ENCODE measurements around the gene KRTAP5-3. TPM values are rescaled to one million over a fixed set of nuclear protein-coding genes. Genes with fewer than 3 reads are reported as not detected.
"Not testable (repeated sequence)": the region's sequence is repeated elsewhere in the genome, so short reads cannot be mapped to it uniquely, and the experiment has no call there.

KRTAP5-3 gene, protein sequence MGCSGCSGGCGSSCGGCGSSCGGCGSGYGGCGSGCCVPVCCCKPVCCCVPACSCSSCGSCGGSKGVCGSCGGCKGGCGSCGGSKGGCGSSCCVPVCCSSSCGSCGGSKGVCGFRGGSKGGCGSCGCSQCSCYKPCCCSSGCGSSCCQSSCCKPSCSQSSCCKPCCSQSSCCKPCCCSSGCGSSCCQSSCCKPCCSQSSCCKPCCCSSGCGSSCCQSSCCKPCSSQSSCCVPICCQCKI
- not detected for polyA plus RNA-seq (ENCODE audit: insufficient read depth in 1 of 5, insufficient read length in 5 of 5, low replicate concordance in 1 of 5)
- long read RNA-seq, donor 1 = 0 reads
- long read RNA-seq, donor 2 = 0 reads
- long read RNA-seq, donor 3 = 0 reads
- long read RNA-seq, donor 4 = 0 reads
- long read RNA-seq, donor 5 = 0 reads
- long read RNA-seq, donor 6 = 0 reads
- long read RNA-seq, donor 7 = 0 reads
- long read RNA-seq, donor 8 = 0 reads

DNA sequence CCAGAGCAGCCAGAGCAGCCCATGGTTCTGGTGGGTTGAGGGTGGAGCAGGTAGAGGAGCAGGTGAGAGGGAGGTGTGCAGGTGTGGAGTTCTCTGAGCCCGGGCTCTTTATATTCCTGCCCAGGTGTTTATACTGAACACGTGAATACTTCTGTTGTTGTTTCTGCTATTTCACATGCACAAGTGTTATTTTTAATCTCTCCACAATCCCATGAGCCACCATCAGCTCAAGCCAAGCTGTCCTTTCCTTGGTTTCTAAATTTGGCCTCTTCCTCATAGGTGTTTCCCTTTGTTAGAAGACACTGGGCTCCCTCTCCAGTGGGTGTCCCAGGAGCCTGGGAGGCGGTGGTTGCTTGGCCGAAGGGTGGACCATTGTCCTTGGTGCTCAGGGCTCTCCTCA lies at the start of gene KRTAP5-3:
KRTAP5-3 (minus strand) TSS at position 101 of the 400 bp plus-strand sequence; CDS start at position 23, 78 bp downstream.
- no peak for DNase-seq

DNA sequence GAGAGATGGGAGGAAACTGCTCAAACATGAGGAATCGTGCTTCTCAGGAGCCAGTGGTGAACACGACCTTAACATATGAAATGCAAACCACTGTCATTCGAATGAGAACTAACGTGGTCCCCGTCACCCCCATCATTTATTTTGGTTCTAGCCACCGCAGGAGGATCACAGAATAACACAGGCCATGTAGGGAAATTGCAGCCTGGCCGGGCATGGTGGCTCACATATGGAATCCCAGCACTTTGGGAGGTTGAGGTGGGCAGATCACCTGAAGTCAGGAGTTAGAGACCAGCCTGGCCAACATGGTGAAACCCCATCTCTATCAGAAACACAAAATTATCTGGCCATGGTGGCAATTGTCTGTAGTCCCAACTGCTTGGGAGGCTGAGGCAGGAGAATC lies 48.4 kb upstream of the KRTAP5-3 start:
- no peak for DNase-seq

DNA sequence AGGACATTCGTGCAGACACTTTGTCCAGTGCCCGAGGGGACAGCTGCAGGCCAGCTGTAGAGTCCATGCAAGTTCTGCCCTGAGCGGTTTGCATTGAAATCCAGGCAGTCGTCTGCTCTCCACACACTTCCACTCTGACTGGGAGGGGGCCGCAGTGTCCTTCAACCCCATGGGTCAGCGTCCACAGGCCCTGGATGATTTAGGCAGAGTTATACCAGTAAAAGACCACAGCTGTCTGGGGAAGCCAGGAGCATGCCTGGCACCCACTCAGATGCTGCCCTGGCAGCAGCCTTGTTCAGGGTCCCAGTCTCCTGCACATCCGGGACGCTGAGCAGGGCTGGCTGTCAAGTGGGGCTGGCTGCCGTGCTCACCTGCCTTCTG lies 47.8 kb upstream of the KRTAP5-3 start:
- DNase-seq = no peak

DNA sequence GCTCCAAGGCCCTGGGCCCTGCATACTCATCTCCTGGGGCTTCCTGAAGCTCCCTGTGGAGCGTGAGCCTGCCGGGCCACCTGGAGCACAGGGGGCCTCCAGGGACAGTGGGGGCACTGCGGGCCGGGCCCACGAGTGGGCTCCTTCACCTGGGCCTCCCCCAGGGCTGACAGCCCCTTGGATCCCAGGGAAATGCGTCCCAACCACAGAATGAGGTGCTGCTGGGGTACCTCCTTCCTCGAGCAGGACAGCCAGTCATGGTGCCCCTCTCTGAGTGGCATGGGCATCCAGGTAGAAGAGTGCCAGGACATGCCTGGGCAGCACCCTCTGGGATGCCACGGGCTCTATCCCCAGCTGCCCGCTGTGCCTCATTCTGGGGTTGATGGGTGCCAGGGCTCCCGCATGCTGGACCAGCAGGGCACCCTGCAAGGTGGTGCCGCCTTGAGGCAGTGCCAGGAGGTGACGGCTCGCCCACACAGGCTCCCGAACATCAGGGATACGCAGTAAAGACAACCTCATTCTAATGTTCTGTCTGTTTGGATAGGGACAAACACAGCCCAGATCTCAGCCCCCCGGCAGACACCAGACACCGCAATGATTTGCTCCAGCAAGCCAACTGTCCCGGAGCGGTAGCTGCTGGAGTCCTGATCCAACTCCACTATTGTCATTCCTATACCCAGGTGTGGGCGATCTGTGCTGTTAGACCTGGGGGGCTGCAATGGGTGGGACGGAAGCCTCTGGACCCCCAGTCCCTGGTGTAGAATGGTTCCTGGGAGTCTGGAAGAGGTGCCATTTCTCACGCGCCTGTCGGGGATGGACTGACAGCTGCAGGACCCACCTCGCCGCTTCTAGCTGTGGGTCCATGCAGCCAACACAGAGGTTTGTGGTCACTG lies 47.2 kb upstream of the KRTAP5-3 start:
- no peak for DNase-seq

DNA sequence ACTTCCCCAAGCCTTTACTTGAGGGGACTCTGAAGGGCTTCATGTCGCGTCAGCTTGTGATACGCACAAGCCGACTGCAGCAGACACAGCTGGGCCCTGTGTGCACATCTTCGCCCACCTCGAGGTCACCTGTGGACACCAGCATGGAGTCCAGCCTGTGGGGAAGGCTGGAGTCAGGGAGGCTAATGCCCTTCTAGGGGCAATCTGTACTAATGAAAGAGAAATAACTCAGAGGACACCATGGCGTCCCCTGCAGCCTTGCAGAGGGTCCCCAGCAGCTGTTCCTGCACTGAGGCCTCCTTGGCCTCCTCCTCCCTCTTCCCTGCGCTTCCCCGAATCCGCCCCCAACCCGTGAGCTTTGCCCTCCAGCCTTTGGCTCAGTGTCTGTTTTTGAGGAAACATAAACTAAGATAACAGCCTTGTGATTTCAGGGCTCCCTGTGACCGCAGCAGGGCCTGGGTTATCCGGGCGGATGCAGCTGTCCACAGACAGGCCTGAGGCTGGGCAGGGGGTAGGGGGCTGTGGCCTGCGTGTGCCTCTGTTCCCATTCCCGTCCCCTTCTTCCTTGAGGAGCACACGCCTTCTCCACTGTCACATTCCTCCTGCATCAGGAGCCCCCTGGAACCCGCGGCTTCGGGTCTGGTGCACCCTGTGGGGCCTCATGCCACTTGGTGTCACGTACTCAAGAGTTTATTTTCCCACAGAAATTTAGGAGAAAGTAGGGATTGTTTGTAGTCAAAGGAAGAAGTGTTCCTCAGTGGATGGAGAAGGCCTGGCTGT lies 46.3 kb upstream of the KRTAP5-3 start:
- no peak for DNase-seq

DNA sequence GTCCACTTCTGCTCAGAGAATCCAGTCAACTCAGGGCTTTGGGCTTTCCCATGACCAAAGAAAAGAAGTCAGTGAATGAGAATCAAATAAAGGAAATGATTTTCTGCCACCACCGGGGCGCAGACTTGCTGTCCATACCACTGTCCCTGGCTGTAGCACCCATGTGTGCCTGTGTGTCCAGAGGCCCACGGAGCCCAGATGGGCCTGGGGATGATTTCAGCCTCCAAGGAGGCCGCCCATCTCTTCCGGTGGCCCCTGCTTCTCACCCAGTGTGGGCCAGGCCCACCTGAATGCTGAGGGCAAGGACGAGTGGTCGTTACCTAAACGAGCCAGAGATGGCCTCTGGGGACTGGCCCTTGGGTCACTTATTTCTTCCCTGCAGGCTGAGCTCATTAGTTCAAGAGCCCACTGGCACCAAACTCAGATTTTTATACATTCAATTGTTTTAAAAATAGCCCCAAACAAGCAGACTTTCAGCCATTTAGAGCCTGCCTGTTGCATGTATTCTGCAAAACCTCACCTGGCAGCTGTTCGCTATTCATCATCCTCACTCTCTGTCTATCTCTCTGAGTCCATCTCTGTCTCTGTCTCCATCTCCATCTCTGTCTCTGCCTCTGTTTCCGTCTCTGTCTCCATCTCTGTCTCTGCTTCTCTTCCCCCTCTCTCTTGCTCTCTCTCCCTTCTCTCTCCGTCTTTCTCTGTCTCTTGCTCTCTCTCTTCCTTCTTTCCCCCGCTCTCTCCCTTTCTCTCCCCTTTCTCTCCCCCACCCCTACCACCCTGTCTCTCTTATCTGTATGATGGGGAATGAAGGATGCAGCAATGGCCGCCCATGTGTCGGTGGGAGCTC lies 45.5 kb upstream of the KRTAP5-3 start:
- no peak for DNase-seq

DNA sequence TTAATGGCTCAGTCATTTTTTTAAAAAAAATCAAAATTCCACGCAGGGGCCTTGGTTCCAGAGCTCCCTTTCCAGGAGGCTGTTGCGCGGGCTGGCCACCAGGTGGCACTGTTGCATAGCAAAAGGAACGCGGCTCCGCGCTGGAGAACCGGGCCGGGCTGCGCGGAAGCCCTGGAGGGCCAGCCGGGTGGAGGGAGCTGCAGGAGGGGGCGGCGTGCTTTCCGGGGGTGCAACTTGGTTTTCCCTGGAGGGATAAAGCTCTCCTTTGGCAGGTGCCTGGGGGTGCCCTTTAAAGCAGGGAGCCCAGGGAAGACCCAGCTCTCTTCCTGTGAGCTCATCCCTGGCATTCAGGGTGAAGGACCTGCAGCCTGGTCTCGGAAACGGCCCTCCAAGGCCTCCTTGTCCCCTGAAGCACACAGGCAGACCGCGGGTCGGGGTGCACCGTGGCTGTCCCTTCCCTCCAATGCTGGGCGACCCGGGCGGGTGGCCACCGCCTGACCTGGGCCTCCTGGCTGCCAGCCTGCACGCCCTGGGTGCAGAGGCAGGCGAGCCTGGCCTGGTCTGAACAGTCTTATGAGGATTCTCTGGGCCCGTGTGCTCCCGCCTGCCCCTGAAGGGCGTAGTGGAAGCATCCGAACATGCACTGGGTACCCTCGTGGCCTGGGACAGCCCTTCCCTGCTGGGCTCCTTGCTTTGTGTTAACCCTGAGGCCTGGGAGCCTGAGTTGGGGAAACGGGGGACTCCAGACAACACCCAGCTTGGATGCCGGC lies 44.7 kb upstream of the KRTAP5-3 start:
- peak; percentile 51 to 66 for DNase-seq

DNA sequence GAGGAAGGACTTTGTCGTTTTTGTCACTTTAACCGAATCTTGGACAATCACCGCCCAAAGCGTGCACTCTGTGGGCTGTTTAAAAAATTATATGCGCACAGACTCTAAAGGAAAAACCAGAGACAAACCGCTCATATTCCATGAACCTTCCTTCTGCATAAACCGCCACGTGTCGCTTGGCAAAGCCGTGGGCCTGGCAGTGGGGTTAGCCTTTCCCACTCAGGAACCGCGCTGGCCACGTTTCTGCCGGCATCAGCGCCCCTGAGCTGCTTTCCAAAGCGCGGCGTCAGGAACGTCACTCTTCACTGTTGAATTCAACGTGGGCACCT lies 44.1 kb upstream of the KRTAP5-3 start:
- no peak for DNase-seq

DNA sequence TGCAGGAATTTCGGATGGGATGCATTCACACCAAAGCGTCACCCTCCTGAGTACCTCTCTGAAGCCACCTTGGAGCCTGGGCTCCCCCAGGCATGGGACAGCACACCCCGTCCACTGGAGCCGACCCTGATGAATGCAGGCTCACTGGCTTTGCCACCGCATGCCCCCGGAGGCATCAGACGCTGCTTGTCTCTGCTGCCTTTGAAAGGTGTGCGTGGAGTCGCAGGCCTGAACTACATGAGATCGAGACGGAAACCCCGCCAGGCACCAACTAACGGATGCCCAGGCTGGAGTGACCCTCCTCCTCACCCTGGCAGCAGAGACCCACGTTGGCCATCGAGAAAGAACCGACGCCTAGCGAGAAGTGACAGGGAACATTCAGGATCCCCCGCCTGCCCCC lies 43.8 kb upstream of the KRTAP5-3 start:
- DNase-seq = no peak

DNA sequence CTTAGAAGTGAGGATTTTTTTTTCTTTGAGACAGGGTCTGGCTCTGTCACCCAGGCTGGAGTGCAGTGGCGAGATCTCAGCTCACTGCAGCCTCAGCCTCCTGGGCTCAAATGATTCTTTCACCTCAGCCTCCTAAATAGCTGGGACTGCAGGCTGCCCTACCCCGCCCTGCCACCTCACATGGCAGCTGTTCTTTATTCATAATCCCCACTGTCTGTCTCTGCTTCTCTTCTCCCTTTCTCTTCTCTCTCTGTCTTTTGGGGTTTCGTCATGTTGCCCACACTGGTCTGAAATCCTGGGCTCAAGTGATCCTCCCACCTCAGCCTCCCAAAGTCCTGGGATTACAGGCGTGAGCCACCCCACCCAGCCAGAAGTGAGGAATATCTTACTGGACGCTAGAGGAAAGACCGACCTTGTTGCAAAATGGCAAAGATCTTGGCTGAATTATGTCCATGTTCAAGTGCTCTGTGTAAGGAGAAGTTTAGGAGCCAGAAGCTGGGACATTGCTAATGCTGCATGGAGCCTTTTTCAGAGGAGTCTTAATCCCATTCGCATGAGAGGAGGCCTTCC lies 43.2 kb upstream of the KRTAP5-3 start:
- DNase-seq = no peak

DNA sequence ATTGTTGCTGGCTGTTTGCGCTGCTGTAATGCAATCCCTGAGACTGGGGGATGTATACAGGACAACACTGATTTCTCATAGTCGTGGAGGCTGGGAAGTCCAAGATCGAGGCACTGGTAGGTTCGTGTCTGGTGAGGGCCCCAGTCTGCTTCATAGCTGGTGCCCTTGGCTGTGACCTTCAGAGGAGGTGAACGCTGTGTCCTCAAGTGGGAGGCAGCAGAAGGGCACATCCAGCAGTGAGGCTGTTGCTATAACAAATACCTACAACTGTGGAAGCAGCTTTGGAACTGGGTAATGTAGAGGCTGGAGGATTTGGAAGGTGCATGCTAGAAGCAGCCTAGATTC lies 42.6 kb upstream of the KRTAP5-3 start:
- DNase-seq = no peak

DNA sequence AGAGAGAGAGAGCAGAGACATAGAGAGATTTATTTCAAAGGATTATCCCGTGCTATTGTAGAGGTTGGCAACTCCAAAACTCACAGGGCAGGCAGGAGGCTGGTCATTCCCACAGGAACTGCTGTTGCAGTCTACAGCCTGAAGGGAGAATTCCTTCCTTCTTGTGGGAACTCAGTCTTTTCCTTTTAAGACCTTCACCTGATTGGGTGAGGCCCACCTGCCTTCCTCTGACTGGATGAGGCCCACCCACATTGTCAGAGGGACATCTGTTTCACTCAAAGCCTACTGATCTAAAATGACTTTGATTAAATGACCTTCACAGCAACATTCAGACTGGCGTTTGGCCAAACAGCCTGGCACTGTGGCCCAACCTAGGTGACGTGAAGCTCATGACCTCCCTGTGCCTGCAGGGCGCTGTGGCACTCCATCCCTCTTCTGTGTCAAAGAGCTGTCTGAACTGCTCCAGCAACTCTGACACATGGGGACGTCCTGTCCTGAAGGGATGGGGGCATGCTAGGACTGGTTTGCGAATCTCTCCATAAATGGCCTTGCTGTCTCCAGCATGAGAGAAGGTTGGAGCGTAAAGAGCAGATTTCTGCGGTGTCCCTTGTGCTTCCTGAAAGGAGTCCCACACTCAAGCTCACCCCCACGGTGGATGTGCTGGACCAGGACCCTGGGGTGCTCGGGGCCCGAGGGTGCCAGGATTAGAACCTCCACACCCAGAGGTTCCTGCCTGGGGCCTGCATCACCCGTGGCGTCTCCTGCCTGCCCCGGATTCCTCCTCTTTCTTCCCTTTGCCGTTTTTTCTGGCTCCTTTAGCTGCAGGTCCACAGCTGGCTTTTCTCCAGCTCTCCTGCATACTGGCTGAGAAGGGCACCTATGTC lies 42.0 kb upstream of the KRTAP5-3 start:
- DNase-seq = no peak

DNA sequence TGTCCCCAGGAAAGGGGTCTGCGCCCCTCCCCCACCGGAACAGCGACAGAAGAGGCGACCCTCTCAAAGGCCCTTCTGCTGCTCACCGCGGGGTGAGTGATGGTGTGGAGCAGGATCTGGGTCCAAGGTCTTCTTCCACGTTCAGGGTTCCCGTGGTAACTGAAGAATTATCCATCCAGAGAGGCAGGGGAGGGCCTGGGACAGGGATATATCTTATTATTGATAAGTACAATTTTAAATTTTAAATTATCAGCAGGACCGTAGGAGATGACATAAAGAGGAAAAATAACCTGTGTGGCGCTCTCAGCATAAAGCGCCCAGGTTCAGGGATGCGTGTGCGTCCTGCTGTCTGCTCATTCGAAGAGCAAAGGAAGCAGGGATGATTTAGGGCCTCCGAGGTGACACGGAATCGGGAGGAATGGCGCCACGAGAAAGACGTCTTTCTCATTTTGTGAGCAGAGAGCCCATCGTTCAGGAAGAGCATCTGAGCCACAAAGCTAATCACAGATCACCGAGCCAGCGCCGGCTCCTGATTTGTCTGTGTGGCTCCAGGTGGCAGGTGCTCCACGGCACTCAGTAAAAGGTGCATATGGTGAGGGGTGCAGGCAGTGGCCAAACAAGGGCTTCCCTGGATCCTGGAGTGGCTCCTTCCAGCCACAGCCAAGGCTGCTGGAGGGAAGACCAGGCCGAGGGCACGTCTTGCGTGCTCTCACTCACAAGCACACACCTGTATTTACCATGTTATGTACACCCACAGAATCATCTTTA lies 40.6 kb upstream of the KRTAP5-3 start:
- no peak for DNase-seq

DNA sequence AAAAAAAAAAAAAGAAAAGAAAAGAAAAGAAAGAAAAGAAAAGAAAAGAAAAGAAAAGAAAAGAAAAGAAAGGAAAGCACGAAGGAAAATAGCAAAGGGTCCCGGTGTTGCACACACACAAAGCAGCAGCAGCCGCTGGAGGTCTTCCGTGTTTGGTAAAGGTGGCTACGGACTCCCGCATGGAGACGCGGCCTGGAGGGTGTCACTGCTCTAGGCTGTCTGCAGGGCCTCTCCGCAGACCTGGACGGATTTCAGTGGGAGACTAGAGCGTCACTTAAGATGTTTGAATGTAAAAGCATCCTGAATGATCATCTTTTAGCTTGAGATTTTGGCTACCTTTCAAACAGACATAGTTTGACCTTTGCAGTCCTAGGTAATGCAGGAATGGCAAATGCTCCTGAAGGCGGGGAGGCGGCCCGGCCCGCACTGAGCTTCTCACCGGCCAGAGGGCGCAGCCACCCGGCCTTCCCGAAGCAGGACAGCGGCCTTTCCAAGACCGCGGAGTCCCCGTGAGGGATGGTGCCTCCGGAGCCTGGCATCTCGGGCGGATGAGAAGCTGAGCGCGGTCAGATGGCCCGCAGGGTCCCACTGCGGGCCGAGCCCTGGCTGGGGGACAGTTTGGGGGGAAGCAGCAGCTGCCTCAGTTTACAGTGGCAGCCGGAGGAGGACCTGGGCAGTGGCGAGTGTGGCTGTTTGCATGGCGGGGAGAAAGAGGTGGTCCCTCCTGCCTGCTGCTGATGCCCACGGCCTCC lies 39.8 kb upstream of the KRTAP5-3 start:
- no peak for DNase-seq

DNA sequence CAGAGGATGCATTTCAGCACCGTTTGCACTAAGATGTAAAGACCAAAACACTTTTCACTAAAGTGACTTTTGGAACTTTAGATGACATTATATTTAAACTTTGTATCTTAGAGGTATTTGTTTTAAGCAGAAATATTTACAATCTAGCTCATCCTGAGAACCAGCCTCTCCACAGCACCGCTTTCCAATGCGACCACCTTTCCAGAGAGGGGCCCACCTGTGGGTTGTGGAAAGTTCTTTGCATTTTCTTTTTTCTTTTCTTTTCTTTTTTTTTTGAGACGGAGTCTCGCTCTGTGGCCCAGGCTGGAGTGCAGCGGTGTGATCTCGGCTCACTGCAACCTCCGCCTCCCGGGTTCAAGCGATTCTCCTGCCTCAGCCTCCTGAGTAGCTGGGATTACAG lies 38.3 kb upstream of the KRTAP5-3 start:
- not testable (repeated sequence) for DNase-seq

DNA sequence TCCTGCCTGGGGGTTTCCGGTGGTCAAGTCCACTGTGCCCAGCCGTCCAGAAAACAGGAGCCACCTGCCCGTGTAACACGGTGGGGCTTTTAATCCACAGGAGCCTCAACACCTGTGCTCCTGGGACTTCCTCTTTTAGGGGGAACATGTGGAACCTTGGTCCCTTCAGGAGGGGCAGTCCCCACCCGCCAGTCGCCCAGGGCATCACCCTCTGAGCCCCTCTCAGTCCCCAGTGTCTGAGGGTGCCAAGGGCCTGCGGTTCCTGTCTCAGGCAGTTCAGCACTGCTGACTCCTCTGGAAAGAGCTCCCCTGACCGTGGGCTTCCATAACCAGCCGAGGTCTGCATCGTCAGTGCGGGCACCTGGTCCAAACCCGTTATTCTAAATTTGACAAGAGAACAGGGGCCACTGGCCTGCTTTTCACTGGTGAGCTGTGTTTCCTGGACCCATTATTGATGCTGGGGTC lies 37.1 kb upstream of the KRTAP5-3 start:
- no peak for DNase-seq

DNA sequence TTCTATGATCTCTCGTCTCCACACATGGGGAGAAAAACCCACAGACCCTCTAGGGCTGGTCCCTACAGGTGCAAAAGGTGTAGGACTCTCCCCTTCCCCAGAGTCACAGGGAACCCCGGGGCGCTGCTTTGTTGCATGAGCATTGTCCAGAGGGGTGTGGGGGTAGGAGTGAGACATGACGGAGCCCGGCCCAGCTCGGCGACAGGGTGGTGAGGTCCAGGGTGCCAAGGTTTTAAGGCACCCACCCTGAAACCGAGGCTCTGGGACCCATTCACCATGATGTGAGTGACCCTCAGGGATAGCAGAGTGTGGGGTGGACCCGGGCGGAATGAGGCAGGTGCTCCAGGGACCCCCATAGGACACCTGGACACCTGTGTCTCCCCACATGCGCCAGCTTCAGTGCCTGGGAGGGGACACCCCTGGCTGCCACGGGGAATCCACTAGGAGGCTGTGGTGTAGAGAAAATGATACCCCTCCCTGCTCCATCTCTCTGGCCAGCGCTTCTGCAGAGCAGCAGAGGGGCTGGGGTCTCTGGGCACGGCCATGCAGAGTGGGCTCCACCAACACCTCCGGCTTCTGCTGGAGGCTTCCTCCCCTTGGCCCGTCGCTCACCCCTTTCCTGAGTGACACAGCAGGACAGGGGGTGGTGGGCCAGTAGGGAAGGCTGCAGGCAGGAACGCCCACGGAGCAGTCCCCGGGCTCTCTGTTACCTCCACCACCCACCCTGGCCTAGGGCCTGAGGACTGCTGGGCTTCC lies 36.5 kb upstream of the KRTAP5-3 start:
- DNase-seq = no peak
